ENCODE results near the gene MKNK2. TPM values are rescaled to one million over a fixed set of nuclear protein-coding genes. Genes with fewer than 3 reads are reported as not detected.

MKNK2 gene
- total and polyA plus RNA-seq, 5 experiments from 2014 or later: 26.1 to 176 (median 47.1) TPM

DNA sequence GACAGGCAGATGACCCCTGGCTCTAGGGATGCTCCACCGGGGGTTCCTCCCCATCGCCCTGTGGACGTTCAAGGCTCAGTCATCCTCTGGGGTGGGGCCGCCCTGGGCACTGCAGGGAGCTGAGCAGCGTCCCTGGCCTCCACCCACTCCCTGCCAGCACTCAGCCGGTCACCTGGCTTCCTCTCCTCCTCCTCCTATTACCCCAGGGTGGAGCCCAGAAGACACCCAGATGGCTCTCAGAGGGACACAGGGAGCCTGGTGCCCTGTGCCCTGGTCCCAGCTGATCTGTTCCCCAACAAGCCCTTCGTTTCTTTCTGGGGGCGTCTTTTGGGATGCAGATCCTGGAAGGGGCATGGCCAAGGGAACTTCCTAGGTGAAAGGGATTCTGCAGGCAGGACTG is 3.7 kb upstream of the MKNK2 start:
- Mint-ChIP-seq H3K9me3 (no peaks in the 10 kb centered on the region), H3K36me3 (no peaks in the 10 kb centered on the region), H3K27me3 (no peaks in the 10 kb centered on the region), H3K27ac (peak overlapping the region; percentile 78 to 95 (median 91)), H3K4me1 (peaks cover 17 to 70% (median 50%) of the 10 kb centered on the region in 4 donors), H3K4me3 (peak overlapping the region in 7 of 10 donors; percentile 32 to 75 (median 48))
- DNase-seq: no peak
- ATAC-seq: no peak
- POLR2A ChIA-PET: interaction anchor here (0.7 to 17.6 kb wide), 7 partner anchors 13 to 1757 kb away, joined by 4 to 255 read pairs (median 21); partner anchors contain the start of gene MOB3A

DNA sequence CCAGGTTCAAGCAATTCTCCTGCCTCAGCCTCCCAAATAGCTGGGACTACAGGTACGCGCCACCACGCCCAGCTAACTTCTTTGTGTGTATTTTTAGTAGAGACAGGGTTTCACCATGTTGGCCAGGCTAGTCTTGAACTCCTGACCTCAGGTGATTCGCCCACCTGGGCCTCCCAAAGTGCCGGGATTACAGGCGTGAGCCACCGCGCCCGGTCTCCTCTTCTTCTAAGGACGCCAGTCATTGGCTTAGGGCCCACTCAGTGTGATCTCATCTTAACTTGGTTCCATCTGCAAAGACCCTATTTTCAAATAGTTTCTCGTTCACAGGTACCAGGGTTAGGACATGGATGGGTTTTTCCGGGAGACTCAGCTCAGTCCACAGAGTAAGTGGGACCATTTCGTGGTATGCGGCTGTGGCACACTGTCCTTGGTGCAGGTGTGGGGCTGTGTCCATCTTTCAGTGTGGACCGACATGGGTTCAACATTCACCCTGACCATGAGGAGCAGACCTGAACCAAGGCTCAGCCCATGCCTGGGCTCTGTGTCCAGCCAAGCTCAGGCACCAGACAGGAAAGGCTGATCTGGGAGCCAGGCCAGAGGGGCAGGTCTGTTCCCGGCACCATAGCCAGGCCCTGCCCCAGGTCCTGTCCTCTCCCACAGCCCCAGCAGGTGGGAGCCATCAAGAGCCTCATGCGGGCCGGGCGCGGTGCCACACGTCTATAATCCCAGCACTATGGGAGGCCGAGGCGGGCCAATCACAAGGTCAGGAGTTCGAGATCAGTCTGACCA is 2.8 kb upstream of the MKNK2 start:
- POLR2A ChIA-PET: interaction anchor here (1.6 to 17.6 kb wide), 6 partner anchors 7 to 39 kb away, joined by 5 to 255 read pairs (median 92); partner anchors contain the start of gene MOB3A
- no peak for DNase-seq
- no peaks in the 10 kb centered on the region for H3K36me3 Mint-ChIP-seq
- H3K27me3 Mint-ChIP-seq: no peaks in the 10 kb centered on the region
- ATAC-seq: no peak
- peak overlapping the region; percentile 56 to 97 (median 94) for H3K27ac Mint-ChIP-seq
- H3K4me3 Mint-ChIP-seq: peak overlapping the region in 1 of 10 donors; percentile 4
- H3K4me1 Mint-ChIP-seq: peaks cover 18 to 68% (median 57%) of the 10 kb centered on the region in 4 donors
- no peaks in the 10 kb centered on the region for H3K9me3 Mint-ChIP-seq

DNA sequence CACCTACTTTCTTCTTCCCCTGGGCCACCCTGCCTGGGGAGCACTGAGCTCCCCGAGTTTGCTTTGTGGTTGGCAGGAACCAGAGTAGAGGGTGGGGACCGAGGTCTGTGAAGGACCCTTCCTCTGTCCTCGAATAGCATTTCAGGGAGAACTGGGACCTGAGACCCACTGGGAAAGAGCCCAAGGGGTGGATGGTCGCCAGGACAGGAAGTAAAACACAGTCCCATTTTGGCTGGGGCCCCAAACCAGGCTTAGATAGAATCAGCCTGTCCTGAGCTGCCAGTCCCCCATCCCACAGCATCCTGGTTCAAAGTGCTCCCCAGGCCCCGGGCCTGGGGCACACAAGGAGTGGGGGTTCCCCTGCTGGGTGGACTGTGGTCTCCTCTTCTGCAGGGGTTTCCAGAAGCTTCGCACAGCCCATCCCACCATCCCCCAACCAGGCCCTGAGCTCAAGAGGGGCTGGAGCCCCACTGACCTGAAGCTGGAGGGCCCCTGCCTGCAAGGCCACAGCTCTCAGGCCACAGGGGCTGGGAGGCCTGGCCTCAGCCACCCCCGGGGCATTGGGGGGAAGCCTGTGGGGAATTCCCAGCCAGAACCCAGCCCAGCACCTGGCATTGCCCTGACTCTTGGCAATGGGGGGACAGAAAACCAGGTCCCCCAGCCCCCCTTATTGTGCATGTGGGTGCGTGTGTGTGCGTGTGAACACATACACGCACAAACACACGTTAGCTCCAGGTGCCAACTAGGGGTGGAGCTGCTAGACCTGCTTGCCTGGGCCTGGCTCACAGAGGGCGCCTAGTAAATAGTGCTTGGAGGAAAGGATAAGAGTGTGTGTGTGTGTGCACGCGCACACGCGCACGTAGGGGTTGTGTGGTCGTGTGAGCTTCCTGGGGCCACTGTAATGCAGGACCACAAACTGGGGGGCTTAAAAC is 995 bp upstream of the MKNK2 start:
- DNase-seq (peak in 9 of 10 donors; percentile 40 to 84 (median 63)), ATAC-seq (peak; percentile 22 to 54)
- no peaks in the 10 kb centered on the region for H3K27me3 Mint-ChIP-seq
- no peaks in the 10 kb centered on the region for H3K9me3 Mint-ChIP-seq
- H3K36me3 Mint-ChIP-seq: no peaks in the 10 kb centered on the region
- POLR2A ChIA-PET: interaction anchor here (0.6 to 17.6 kb wide), 16 partner anchors 9 to 984 kb away, joined by 3 to 255 read pairs (median 6); partner anchors contain the start of genes BTBD2 and MOB3A
- H3K27ac Mint-ChIP-seq: peak overlapping the region; percentile 85 to 97 (median 96)
- peak overlapping the region; percentile 66 to 91 (median 80) for H3K4me3 Mint-ChIP-seq
- H3K4me1 Mint-ChIP-seq: peaks cover 20 to 65% (median 57%) of the 10 kb centered on the region in 4 donors

DNA sequence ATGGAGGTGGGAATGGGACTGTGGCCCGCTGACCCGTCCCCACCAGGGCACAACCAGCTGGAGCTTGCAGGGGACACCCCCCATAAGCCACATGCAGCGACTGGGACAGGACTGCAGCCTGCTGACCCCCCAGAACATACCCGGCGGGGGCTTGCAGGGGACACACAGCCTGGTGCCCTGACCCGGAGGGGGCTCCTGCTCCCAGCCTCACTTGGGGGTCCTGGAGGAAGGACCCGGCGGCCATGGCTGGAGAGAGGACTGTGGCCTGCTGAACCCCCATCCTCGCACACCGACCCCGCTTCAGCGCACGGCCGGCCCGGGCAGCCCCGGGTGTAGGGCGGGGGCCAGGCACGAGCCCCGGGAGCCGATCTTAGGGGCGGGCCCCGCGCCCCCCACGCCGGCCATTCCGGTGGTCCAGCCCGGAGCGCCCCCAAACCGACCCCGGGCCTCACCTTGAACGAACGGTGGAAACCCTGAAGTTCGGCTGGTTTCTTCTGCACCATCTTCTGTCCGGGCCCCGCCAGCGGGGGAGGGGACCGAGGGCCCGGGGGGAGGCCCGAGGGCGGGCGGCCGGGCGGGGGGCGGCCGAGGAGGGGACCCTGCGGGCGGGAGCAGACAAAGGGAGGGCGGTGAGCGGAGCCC is 574 bp downstream of the MKNK2 start:
- H3K27ac Mint-ChIP-seq: peak overlapping the region in 9 of 10 donors; percentile 71 to 93 (median 86)
- ATAC-seq (peak; percentile 1 to 7), DNase-seq (no peak)
- H3K4me3 Mint-ChIP-seq: peak overlapping the region; percentile 80 to 92 (median 88)
- H3K9me3 Mint-ChIP-seq: no peaks in the 10 kb centered on the region
- peaks cover 0 to 8% (median 0%) of the 10 kb centered on the region in 3 donors for H3K36me3 Mint-ChIP-seq
- H3K27me3 Mint-ChIP-seq: no peaks in the 10 kb centered on the region
- peaks cover 16 to 63% (median 53%) of the 10 kb centered on the region in 4 donors for H3K4me1 Mint-ChIP-seq
- POLR2A ChIA-PET: interaction anchor here (0.8 to 17.6 kb wide), 6 partner anchors 10 to 47 kb away, joined by 3 to 255 read pairs (median 92); partner anchors contain the start of gene MOB3A

DNA sequence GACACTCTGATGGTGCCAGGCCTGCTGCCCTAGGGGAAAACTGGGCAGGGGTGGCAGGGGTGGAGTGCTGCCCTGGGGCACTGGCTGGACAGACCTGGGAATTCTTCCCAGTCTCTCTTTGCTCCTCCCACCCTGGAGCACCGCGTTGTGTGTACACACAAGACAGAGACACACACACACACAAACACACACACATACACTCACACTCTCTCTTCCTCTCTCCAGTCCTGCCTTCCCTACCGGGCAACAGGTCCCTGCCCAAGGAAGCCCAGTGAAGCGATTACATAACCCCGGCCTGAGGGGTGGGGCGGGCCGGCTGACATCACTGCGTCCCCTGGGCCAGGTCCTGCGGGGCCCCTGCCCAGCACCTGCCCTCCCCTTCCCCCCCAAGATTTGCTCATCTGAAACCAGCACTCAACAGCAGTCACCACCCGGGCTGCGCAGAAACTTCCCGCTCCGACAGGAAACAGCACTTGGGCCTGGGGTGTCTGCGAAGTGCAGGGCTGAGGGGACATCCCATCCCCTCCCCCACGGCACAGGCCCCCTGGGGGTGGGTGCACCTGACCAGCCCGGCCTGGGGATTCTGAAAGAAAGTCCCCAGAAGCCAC is 1.2 kb downstream of the MKNK2 start:
- no peaks in the 10 kb centered on the region for H3K9me3 Mint-ChIP-seq
- ATAC-seq (peak; percentile 16 to 31), DNase-seq (peak in 9 of 10 donors; percentile 42 to 85 (median 65))
- H3K27me3 Mint-ChIP-seq: no peaks in the 10 kb centered on the region
- H3K4me3 Mint-ChIP-seq: peak overlapping the region; percentile 80 to 92 (median 88)
- H3K4me1 Mint-ChIP-seq: peaks cover 13 to 61% (median 51%) of the 10 kb centered on the region in 4 donors
- POLR2A ChIA-PET: interaction anchor here (0.8 to 17.6 kb wide), 7 partner anchors 11 to 48 kb away, joined by 3 to 255 read pairs (median 72); partner anchors contain the start of gene MOB3A
- peak overlapping the region; percentile 68 to 93 (median 84) for H3K27ac Mint-ChIP-seq
- H3K36me3 Mint-ChIP-seq: peaks cover 0 to 9% (median 0%) of the 10 kb centered on the region in 3 donors

DNA sequence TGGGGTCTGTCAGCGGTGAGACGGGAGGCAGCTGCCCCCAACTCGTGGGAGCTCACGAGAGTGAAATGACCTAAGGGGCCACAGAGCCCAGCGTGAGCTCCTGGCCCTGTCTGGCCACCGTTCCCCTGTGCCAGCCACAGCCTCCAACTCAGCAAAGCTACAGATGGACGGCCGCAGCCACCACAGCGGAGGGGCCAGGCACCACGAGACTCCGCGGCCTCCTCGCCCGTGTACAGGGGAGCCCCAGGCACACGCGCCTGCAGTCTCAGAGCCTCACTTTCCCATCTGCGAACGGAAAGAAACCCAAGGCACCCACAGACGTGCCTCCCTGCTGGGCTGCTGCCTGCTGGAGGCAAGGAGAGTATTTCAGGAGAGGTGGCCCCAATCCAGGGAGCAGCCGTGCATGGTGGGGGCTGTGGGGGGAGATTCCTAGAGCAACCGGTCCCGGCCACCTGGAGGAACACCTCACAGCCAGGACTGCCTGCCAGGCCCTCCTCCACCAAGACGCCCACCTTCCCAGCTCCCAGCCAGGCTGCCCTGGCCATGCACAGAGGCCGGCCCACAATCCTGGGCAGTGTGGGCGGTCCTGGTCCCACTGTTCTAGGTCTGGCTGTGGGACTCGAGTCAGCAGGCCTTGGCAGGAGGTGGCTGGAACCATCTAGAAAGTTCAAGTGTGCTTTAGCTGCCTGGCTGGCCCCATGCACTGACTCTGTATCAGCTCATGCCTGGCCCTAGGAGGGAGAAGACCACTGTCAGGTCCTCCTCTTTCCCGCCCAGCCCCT is 1.9 kb downstream of the MKNK2 start:
- Mint-ChIP-seq H3K9me3 (no peaks in the 10 kb centered on the region), H3K4me1 (peaks cover 13 to 62% (median 51%) of the 10 kb centered on the region in 4 donors), H3K27ac (peak overlapping the region; percentile 68 to 93 (median 84)), H3K4me3 (peak overlapping the region; percentile 80 to 92 (median 88)), H3K36me3 (peaks cover 0 to 11% (median 0%) of the 10 kb centered on the region in 3 donors), H3K27me3 (no peaks in the 10 kb centered on the region)
- no peak for ATAC-seq
- peak in 1 of 10 donors; percentile 19 for DNase-seq
- POLR2A ChIA-PET: interaction anchor here (0.6 to 17.6 kb wide), 9 partner anchors 11 to 106 kb away, joined by 3 to 255 read pairs (median 9); partner anchors contain the start of gene MOB3A

DNA sequence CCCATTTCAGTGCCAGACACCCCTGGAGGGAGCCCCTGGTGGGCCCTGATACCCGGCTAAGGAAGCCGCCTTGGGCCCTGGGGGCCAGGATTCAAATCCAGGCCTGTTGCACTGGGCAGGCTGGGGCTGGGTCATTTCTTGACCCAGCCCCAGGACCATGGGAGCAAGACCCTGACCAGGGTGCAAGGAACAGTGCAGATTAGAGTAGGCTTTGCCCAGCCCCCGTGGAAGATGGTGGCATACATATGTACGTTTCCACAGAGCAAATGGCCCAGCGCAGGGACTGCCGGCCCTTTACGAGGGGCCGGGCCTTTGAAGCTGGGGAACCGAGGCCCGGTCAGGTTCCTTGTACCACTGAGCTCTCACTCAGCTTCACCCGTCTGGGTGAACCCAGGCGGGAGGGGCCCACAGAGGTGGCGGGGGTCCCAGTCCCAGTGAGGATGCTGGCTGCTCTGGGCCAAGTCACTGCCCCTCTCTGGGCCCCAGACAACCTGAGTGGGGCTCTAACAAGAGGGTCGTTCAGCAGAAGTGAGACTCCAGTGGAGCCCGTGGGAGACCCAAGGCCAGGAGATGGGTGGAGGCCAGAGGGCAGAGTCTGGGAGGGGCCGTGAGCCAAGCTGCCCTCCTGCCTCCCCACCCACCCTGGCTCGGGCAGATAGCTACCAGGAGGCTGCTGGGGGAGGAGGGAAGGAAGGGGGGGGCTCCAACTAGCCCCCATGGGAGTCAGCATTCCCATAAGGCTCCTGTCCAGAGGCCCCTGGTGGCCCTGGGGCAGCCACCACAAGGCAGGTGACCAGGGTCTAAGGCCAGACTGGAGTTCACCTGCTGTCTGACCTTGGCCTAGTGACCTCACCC is 2.7 kb downstream of the MKNK2 start:
- POLR2A ChIA-PET: interaction anchor here (0.6 to 17.6 kb wide), 12 partner anchors 10 to 1958 kb away, joined by 3 to 255 read pairs (median 6); partner anchors contain the start of gene MOB3A
- Mint-ChIP-seq H3K27ac (peak overlapping the region; percentile 46 to 90 (median 76)), H3K36me3 (peaks cover 0 to 11% (median 0%) of the 10 kb centered on the region in 3 donors), H3K4me3 (peak overlapping the region; percentile 52 to 92 (median 87)), H3K27me3 (no peaks in the 10 kb centered on the region), H3K4me1 (peaks cover 17 to 63% (median 56%) of the 10 kb centered on the region in 4 donors), H3K9me3 (no peaks in the 10 kb centered on the region)
- ATAC-seq (no peak), DNase-seq (no peak)

DNA sequence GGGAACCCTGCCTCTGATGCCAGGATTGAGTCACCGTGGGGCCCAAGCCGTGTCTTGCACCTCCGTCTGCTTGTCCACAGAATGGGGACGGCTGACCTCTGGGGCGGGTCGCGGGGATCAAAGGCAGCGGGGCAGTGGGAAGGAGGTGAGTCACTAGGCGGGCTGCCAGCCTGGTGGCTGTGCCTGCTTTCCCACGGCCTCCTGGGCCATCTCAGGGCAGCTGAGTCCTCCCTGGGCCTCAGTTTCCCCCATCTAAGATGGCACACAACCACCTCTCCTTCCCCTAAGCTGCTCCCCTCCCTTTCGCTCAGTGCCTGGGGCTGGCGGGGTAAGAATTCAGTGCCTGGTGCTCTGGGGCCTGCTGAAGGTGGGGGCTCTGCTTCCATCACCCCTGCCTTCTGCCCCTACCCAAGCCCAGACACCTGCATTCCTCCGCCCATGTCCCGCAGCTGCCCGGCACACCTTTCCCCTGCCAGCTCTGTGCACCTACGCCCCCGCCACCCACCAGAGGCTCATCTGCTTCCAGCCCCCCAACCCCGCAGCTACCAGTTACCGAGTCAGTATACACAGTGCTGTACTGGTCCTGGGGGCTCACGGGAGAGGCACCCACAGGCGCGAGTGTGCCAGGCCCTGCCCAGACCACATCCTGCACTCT is 3.5 kb downstream of the MKNK2 start:
- no peaks in the 10 kb centered on the region for H3K9me3 Mint-ChIP-seq
- POLR2A ChIA-PET: interaction anchor here (0.7 to 17.6 kb wide), 12 partner anchors 10 to 1959 kb away, joined by 3 to 255 read pairs (median 4); partner anchors contain the start of genes BTBD2 and MOB3A
- peak overlapping the region in 8 of 10 donors; percentile 14 to 90 (median 59) for H3K4me3 Mint-ChIP-seq
- peak overlapping the region in 9 of 10 donors; percentile 32 to 90 (median 76) for H3K27ac Mint-ChIP-seq
- no peaks in the 10 kb centered on the region for H3K27me3 Mint-ChIP-seq
- no peak for ATAC-seq
- DNase-seq: peak in 2 of 10 donors; percentile 19 to 46
- peaks cover 0 to 11% (median 0%) of the 10 kb centered on the region in 3 donors for H3K36me3 Mint-ChIP-seq
- peaks cover 17 to 63% (median 61%) of the 10 kb centered on the region in 4 donors for H3K4me1 Mint-ChIP-seq

DNA sequence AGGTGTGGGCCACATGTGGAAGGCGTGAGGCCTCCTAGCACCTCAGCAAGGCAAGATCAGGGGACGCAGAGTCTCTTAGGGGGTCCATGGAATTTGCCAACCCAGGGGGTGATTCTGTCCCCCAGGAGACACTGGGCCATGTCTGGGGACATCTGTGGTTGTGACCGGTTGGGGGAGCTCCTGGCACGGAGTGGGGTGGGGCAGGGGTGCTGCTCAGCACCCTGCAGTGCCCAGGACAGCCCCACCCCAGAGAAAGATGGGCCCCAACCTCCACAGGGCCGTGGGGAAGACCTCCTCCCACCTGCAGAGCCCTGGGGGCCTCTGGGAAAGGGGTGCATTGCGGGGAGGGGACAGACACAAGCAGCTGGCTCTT is 4.0 kb downstream of the MKNK2 start:
- POLR2A ChIA-PET: interaction anchor here (0.8 to 17.6 kb wide), 8 partner anchors 9 to 105 kb away, joined by 3 to 255 read pairs (median 8); partner anchors contain the start of genes BTBD2 and MOB3A
- peak overlapping the region in 4 of 10 donors; percentile 26 to 90 (median 72) for H3K4me3 Mint-ChIP-seq
- H3K9me3 Mint-ChIP-seq: no peaks in the 10 kb centered on the region
- ATAC-seq: no peak
- no peak for DNase-seq
- peaks cover 0 to 15% (median 0%) of the 10 kb centered on the region in 3 donors for H3K36me3 Mint-ChIP-seq
- H3K27me3 Mint-ChIP-seq: no peaks in the 10 kb centered on the region
- peaks cover 16 to 61% (median 57%) of the 10 kb centered on the region in 4 donors for H3K4me1 Mint-ChIP-seq
- peak overlapping the region in 8 of 10 donors; percentile 18 to 90 (median 59) for H3K27ac Mint-ChIP-seq

Measured in naive thymus-derived CD8-positive, alpha-beta T cell (primary cell).